ENCODE data around the gene TAOK3. TPM values are rescaled to one million over a fixed set of nuclear protein-coding genes. Genes with fewer than 3 reads are reported as not detected.

Gene TAOK3
- polyA plus RNA-seq, 4 donors = 24.1 to 38.1 (median 35.6) TPM

DNA sequence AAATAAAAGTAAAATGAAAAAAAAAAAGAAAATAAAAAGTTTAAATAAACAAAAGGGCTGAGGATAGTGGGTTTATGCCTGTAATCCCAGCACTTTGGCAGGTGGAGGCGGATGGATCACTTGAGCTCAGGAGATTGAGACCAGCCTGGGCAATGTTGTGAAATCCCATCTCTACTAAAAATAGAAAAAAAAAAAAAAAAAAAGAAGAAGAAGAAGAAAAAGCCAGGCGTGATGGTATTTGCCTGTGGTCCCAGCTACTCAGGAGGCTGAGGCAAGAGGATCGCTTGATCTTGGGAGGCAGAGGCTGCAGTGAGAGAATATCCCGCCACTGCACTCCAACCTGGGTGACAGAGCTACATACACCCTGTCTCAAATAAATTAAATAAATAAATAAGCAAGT, 3.9 kb downstream of the TAOK3 start:
- Histone ChIP-seq H3K27ac (ENCODE audit: low read depth in 1 of 3, low read length in 2 of 3) (no peak overlapping the region), H3K27me3 (ENCODE audit: control insufficient read depth in 3 of 3, insufficient read depth in 3 of 3, low read length in 3 of 3) (no peaks in the 10 kb centered on the region), H3K36me3 (ENCODE audit: control insufficient read depth in 3 of 3, insufficient read depth in 2 of 3, low read depth in 1 of 3, low read length in 3 of 3) (no peaks in the 10 kb centered on the region), H3K4me1 (ENCODE audit: control insufficient read depth in 3 of 3, insufficient read depth in 2 of 3, low read depth in 1 of 3, low read length in 2 of 3) (peaks cover 0 to 5% (median 3%) of the 10 kb centered on the region in 3 donors), H3K4me3 (ENCODE audit: low read depth in 1 of 3, low read length in 3 of 3) (no peak overlapping the region), H3K9me3 (ENCODE audit: control insufficient read depth in 2 of 2, insufficient read depth in 1 of 2, low read depth in 1 of 2, low read length in 1 of 2) (no peaks in the 10 kb centered on the region)
- FAIRE-seq (no peak), DNase-seq (no peak)
- 83 to 95% (median 91%) methylated on average over 4 of the region's 4 CpGs for WGBS, 3 donors

DNA sequence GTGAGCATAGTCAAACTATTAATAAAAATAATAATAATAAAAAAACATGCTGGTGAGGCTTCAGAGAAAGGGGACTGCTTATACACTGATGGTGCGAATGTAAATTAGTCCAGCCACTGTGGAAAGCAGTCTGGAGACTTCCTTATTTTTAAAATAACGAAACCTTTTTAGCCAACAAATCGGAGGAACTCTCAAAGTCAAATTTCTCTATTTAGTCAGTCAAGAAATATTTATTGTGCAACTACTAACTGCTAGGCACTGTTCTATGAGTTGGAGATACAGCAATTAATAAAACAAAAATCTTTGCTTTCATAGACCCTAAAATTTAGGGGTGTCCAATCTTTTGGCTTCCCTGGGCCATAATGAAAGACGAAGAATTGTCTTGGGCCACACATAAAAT, 10.8 kb downstream of the TAOK3 start:
- no peaks in the 10 kb centered on the region for H3K27me3 ChIP-seq (ENCODE audit: control insufficient read depth in 3 of 3, insufficient read depth in 3 of 3, low read length in 3 of 3)
- no peaks in the 10 kb centered on the region for H3K9me3 ChIP-seq (ENCODE audit: control insufficient read depth in 2 of 2, insufficient read depth in 1 of 2, low read depth in 1 of 2, low read length in 1 of 2)
- H3K36me3 ChIP-seq (ENCODE audit: control insufficient read depth in 3 of 3, insufficient read depth in 2 of 3, low read depth in 1 of 3, low read length in 3 of 3) = no peaks in the 10 kb centered on the region
- H3K27ac ChIP-seq (ENCODE audit: low read depth in 1 of 3, low read length in 2 of 3) = no peak overlapping the region
- no peak for DNase-seq
- H3K4me3 ChIP-seq (ENCODE audit: low read depth in 1 of 3, low read length in 3 of 3) = no peak overlapping the region
- 89 to 96% (median 91%) methylated on average over 4 of the region's 4 CpGs for WGBS, 3 donors
- no peak for FAIRE-seq
- H3K4me1 ChIP-seq (ENCODE audit: control insufficient read depth in 3 of 3, insufficient read depth in 2 of 3, low read depth in 1 of 3, low read length in 2 of 3) = peaks cover 0 to 3% (median 0%) of the 10 kb centered on the region in 3 donors

DNA sequence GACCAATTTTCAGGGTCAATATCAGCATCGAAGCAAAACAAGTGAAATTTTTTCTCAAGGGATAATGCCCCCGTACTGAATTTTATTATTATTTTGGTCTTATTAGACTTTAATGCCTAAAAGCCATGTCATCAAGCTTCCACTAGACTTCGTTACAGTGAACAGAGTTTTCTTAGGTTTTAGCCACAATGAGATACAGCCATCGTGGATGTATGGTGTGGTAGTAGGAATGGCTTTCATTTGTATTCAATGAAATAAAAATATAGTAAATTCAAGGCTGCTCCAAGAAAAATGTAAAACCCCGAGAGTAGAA, 11.7 kb downstream of the TAOK3 start:
- FAIRE-seq = no peak
- H3K36me3 ChIP-seq (ENCODE audit: control insufficient read depth in 3 of 3, insufficient read depth in 2 of 3, low read depth in 1 of 3, low read length in 3 of 3) = no peaks in the 10 kb centered on the region
- H3K27ac ChIP-seq (ENCODE audit: low read depth in 1 of 3, low read length in 2 of 3) = no peak overlapping the region

DNA sequence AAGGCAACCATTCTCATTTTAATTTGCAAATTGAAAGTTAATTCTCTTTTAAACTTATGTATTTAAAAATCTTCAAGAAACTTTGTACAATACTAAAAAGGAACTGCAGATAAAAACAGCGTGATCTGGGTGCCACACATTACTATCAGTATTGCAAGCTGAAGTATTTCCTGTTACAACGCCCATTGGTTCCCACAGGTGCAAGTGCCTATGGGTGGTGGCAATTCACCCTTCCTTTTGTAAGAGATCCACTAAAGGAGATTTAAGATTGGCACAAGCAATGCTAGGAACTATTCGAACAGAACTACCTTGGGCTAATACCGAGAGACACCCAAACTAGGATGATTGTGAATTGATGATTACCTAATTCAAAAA, 13.2 kb downstream of the TAOK3 start:
- DNase-seq (peak; percentile 38 to 75), FAIRE-seq (no peak)
- Histone ChIP-seq H3K4me3 (ENCODE audit: low read depth in 1 of 3, low read length in 3 of 3) (peak overlapping the region in 2 of 3 donors; percentile 9 to 38), H3K27ac (ENCODE audit: low read depth in 1 of 3, low read length in 2 of 3) (peak overlapping the region; percentile 32 to 78 (median 64)), H3K36me3 (ENCODE audit: control insufficient read depth in 3 of 3, insufficient read depth in 2 of 3, low read depth in 1 of 3, low read length in 3 of 3) (no peaks in the 10 kb centered on the region), H3K27me3 (ENCODE audit: control insufficient read depth in 3 of 3, insufficient read depth in 3 of 3, low read length in 3 of 3) (no peaks in the 10 kb centered on the region), H3K4me1 (ENCODE audit: control insufficient read depth in 3 of 3, insufficient read depth in 2 of 3, low read depth in 1 of 3, low read length in 2 of 3) (peaks cover 4 to 14% (median 6%) of the 10 kb centered on the region in 3 donors), H3K9me3 (ENCODE audit: control insufficient read depth in 2 of 2, insufficient read depth in 1 of 2, low read depth in 1 of 2, low read length in 1 of 2) (peaks cover 0 to 4% of the 10 kb centered on the region in 2 donors)
- WGBS, 3 donors = 11 to 43% (median 27%) methylated on average over 4 of the region's 4 CpGs

More for the DNA sequence above, 11.7 kb downstream of the TAOK3 start:
- Histone ChIP-seq H3K9me3 (ENCODE audit: control insufficient read depth in 2 of 2, insufficient read depth in 1 of 2, low read depth in 1 of 2, low read length in 1 of 2) (no peaks in the 10 kb centered on the region), H3K4me1 (ENCODE audit: control insufficient read depth in 3 of 3, insufficient read depth in 2 of 3, low read depth in 1 of 3, low read length in 2 of 3) (peaks cover 4 to 10% (median 6%) of the 10 kb centered on the region in 3 donors), H3K27me3 (ENCODE audit: control insufficient read depth in 3 of 3, insufficient read depth in 3 of 3, low read length in 3 of 3) (no peaks in the 10 kb centered on the region), H3K4me3 (ENCODE audit: low read depth in 1 of 3, low read length in 3 of 3) (no peak overlapping the region)
- no peak for DNase-seq
- 89 to 93% (median 90%) methylated on average over 5 of the region's 5 CpGs for WGBS, 3 donors

DNA sequence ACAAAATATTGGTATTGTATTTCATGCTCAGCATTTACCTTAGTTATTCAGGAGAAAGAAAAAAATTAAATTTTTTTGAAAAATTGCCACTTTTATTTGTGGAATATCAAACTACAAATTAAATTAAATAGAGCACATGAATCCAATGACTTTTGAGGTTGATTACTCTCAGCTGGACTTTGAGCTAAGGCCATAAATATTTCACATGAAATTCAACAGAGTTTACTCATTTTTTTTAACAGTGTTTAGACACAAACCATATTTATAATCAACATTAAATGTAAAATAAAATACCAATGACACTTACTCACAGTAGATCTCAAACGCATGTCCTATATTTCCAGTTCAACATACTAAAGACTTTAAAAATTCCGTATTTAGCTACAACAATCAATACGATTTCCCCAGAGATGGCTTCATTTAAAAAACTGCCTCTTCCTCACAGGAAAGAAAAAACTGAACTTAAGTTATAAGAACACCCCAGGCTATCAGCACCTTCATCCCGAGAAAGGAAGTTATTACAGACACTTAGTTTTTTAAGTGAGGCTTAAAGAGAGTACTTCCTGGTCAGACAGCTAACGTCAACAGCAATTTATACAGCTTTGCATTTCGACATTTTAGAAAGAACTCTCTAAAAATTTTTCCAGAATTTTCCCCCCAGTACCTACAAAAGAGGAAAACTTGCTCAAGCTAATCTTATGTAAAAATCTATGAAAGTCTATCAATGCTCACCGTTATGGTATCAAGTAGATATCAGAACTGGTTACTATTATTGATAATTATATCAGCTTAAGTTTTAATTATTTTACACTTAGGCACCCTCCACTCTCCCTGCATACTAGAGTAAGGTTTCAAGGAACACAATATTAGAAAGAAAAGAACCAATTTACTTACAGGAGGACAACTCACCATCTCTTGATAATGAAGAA, 13.8 kb downstream of the TAOK3 start:
- peak overlapping the region; percentile 58 to 78 (median 76) for H3K27ac ChIP-seq (ENCODE audit: low read depth in 1 of 3, low read length in 2 of 3)
- WGBS, 3 donors = 5 to 15% (median 10%) methylated on average over 7 of the region's 7 CpGs

DNA sequence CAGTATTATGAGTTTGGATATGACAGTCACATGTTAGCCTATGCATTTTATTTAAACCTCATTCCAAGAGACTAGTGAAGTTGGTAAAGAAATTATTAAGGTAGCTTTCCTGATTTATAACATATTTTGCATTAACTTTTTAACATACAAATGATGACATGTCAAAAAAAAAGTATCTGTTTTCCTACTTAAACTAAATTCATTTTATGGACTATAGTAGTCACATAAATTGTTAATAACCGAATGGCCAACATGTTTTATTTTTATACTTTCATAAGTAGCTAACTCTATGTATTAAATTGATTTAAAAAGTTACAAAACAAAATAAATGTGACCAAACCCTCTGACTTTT, 14.7 kb downstream of the TAOK3 start:
- no peak for FAIRE-seq
- DNase-seq = no peak
- no peaks in the 10 kb centered on the region for H3K36me3 ChIP-seq (ENCODE audit: control insufficient read depth in 3 of 3, insufficient read depth in 2 of 3, low read depth in 1 of 3, low read length in 3 of 3)
- no peaks in the 10 kb centered on the region for H3K27me3 ChIP-seq (ENCODE audit: control insufficient read depth in 3 of 3, insufficient read depth in 3 of 3, low read length in 3 of 3)
- 59 to 64% (median 62%) methylated on average over 1 of the region's 1 CpG for WGBS, 3 donors
- H3K4me3 ChIP-seq (ENCODE audit: low read depth in 1 of 3, low read length in 3 of 3) = no peak overlapping the region
- H3K27ac ChIP-seq (ENCODE audit: low read depth in 1 of 3, low read length in 2 of 3) = peak overlapping the region in 1 of 3 donors; percentile 78
- peaks cover 0 to 8% of the 10 kb centered on the region in 2 donors for H3K9me3 ChIP-seq (ENCODE audit: control insufficient read depth in 2 of 2, insufficient read depth in 1 of 2, low read depth in 1 of 2, low read length in 1 of 2)
- H3K4me1 ChIP-seq (ENCODE audit: control insufficient read depth in 3 of 3, insufficient read depth in 2 of 3, low read depth in 1 of 3, low read length in 2 of 3) = peaks cover 4 to 14% (median 6%) of the 10 kb centered on the region in 3 donors

More for the DNA sequence above, 13.8 kb downstream of the TAOK3 start:
- Histone ChIP-seq H3K27me3 (ENCODE audit: control insufficient read depth in 3 of 3, insufficient read depth in 3 of 3, low read length in 3 of 3) (no peaks in the 10 kb centered on the region), H3K4me1 (ENCODE audit: control insufficient read depth in 3 of 3, insufficient read depth in 2 of 3, low read depth in 1 of 3, low read length in 2 of 3) (peaks cover 4 to 14% (median 6%) of the 10 kb centered on the region in 3 donors), H3K4me3 (ENCODE audit: low read depth in 1 of 3, low read length in 3 of 3) (peak overlapping the region in 2 of 3 donors; percentile 9 to 38), H3K36me3 (ENCODE audit: control insufficient read depth in 3 of 3, insufficient read depth in 2 of 3, low read depth in 1 of 3, low read length in 3 of 3) (no peaks in the 10 kb centered on the region), H3K9me3 (ENCODE audit: control insufficient read depth in 2 of 2, insufficient read depth in 1 of 2, low read depth in 1 of 2, low read length in 1 of 2) (peaks cover 0 to 8% of the 10 kb centered on the region in 2 donors)
- DNase-seq (peak; percentile 71 to 79), FAIRE-seq (peak; percentile 72)

DNA sequence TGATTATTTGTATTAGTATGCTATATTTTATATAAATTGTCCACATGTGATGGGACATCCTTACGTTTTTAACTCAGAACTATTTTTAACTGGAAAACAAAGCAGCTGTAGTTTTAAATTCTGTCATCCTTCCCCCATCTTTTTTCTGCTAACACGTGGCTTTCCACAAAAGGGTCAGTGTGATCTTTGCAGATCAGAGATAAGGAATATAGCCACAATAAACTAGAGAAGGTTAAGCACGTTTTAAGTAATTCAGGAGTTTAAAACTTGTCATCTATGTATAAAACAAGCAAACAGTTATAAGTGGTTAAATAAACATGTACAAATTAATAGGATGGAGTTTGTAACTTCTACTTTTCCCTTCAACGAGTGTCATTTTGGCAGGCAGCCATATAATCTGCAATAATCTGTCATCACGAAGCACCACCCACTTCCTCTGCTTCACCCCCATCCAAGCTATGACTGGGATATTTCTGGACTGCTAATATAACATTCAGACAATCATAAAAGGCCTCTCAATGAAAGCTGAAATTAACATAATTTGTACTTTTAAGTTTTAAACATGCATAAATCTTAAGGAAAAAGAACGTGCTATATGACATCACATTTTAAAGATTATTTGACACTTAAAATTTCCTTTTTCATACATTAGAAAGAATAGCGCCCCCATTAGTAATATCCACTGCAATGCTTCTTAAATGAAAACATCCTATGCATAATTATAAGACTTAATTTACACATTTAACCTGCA, 15.3 kb downstream of the TAOK3 start:
- Histone ChIP-seq H3K4me1 (ENCODE audit: control insufficient read depth in 3 of 3, insufficient read depth in 2 of 3, low read depth in 1 of 3, low read length in 2 of 3) (peaks cover 4 to 14% (median 6%) of the 10 kb centered on the region in 3 donors), H3K4me3 (ENCODE audit: low read depth in 1 of 3, low read length in 3 of 3) (no peak overlapping the region), H3K27me3 (ENCODE audit: control insufficient read depth in 3 of 3, insufficient read depth in 3 of 3, low read length in 3 of 3) (no peaks in the 10 kb centered on the region), H3K36me3 (ENCODE audit: control insufficient read depth in 3 of 3, insufficient read depth in 2 of 3, low read depth in 1 of 3, low read length in 3 of 3) (no peaks in the 10 kb centered on the region), H3K9me3 (ENCODE audit: control insufficient read depth in 2 of 2, insufficient read depth in 1 of 2, low read depth in 1 of 2, low read length in 1 of 2) (peaks cover 0 to 8% of the 10 kb centered on the region in 2 donors), H3K27ac (ENCODE audit: low read depth in 1 of 3, low read length in 2 of 3) (peak overlapping the region; percentile 4 to 78 (median 20))
- DNase-seq = peak; percentile 63 to 79
- no peak for FAIRE-seq
- WGBS, 3 donors = 14 to 18% (median 16%) methylated on average over 7 of the region's 7 CpGs

DNA sequence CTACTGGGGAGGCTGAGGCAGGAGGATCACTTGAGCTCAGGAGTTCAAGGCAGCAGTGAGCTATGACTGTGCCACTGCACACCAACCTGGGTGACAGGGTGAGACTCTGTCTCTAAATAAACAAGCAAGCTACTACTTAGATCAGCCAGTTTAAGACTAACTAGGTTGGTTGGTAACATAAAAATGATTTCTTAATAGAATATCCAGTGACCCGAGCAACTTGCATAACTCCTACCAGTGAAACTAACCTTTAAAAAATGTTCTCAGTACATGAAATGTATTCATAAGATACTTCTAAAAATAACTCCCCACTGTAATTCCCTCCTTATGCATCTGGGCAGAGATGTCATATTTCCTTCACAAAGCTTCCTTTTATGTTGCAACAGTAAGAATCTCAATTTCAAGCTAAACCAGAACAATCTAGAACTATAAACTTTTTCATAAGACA, 15.9 kb downstream of the TAOK3 start:
- Histone ChIP-seq H3K27ac (ENCODE audit: low read depth in 1 of 3, low read length in 2 of 3) (peak overlapping the region; percentile 46 to 79 (median 78)), H3K36me3 (ENCODE audit: control insufficient read depth in 3 of 3, insufficient read depth in 2 of 3, low read depth in 1 of 3, low read length in 3 of 3) (no peaks in the 10 kb centered on the region), H3K9me3 (ENCODE audit: control insufficient read depth in 2 of 2, insufficient read depth in 1 of 2, low read depth in 1 of 2, low read length in 1 of 2) (peaks cover 0 to 8% of the 10 kb centered on the region in 2 donors), H3K4me3 (ENCODE audit: low read depth in 1 of 3, low read length in 3 of 3) (no peak overlapping the region), H3K4me1 (ENCODE audit: control insufficient read depth in 3 of 3, insufficient read depth in 2 of 3, low read depth in 1 of 3, low read length in 2 of 3) (peaks cover 4 to 14% (median 6%) of the 10 kb centered on the region in 3 donors), H3K27me3 (ENCODE audit: control insufficient read depth in 3 of 3, insufficient read depth in 3 of 3, low read length in 3 of 3) (no peaks in the 10 kb centered on the region)
- FAIRE-seq = peak; percentile 47
- peak in 1 of 2 donors; percentile 59 for DNase-seq
- WGBS, 3 donors = 17 to 25% (median 23%) methylated on average over 1 of the region's 1 CpG
